ENCODE measurements around the gene SNN.

GRCh38 chr16:11677959-11678881 lies 10.0 kb downstream of the SNN start:
- TF ChIP-seq CTCF (IDR thresholded peaks at IDR 0.05 in 8 of 11, conservative IDR thresholded peaks at IDR 0.05 in 3 of 11) (no peak), POLR2AphosphoS5 (IDR thresholded peaks at IDR 0.05) (peak in 2 of 3 donors; percentile 42 to 44)
